RWPE2 (cell line): ENCODE data around the gene KCNK3.

ENCODE experiments used
- ATAC-seq: fragments of 200-7000 bp; cut with Tn5 transposase; 3 replicates; pipeline ENCODE4 v1.9.1; 2021; ENCODE audit warnings: low read depth
- DNase-seq: peaks from one replicate; pipeline ENCODE4 v3.0.0-alpha.2; 2020; ENCODE audit warnings: low spot score
- H3K27ac ChIP-seq: fragments of 450-650 bp; 2 replicates; pipeline ENCODE4 v1.5.1; 2017; ENCODE audit warnings: mild to moderate bottlenecking; ENCODE audit not compliant: poor library complexity, severe bottlenecking
- H3K27me3 ChIP-seq: fragments of 250-450 bp; sonication (Bioruptor Pico); 2 replicates; pipeline ENCODE4 v1.5.1; 2021; ENCODE audit warnings: mild to moderate bottlenecking, moderate library complexity; ENCODE audit not compliant: insufficient read depth, poor library complexity, severe bottlenecking
- H3K36me3 ChIP-seq: fragments of 250-450 bp; sonication (Bioruptor Pico); 2 replicates; pipeline ENCODE4 v1.5.1; 2020; ENCODE audit warnings: low read depth, mild to moderate bottlenecking, moderate library complexity
- H3K4me1 ChIP-seq: fragments of 250-450 bp; sonication (Bioruptor Pico); 2 replicates; pipeline ENCODE4 v1.5.1; 2021; ENCODE audit warnings: mild to moderate bottlenecking, moderate library complexity; ENCODE audit not compliant: insufficient read depth, poor library complexity, severe bottlenecking
- H3K4me3 ChIP-seq: fragments of 250-450 bp; sonication (Bioruptor Pico); 2 replicates; pipeline ENCODE4 v1.5.1; 2021; ENCODE audit warnings: mild to moderate bottlenecking, moderate library complexity; ENCODE audit not compliant: severe bottlenecking
- H3K9me3 ChIP-seq: fragments of 250-450 bp; sonication (Bioruptor Pico); 2 replicates; pipeline ENCODE4 v1.5.1; 2021; ENCODE audit warnings: mild to moderate bottlenecking, moderate library complexity; ENCODE audit not compliant: severe bottlenecking
- CTCF ChIP-seq: fragments of 450-650 bp; IDR thresholded peaks from one replicate; pipeline ENCODE4 v1.5.1; 2017; ENCODE audit warnings: mild to moderate bottlenecking, moderate library complexity; ENCODE audit not compliant: poor library complexity, severe bottlenecking

KCNK3 gene

GRCh38 chr2:26696351-26696816 lies 3.9 kb downstream of the KCNK3 start:
- DNase-seq: peak; percentile 93
- peaks cover 15% of the 10 kb centered on the region for H3K4me1 ChIP-seq
- ATAC-seq: peak; percentile 97
- no peaks in the 10 kb centered on the region for H3K9me3 ChIP-seq
- H3K4me3 ChIP-seq: no peak overlapping the region
- H3K27me3 ChIP-seq: peaks cover 12% of the 10 kb centered on the region
- H3K36me3 ChIP-seq: no peaks in the 10 kb centered on the region
- H3K27ac ChIP-seq: peak overlapping the region; percentile 60
- TF ChIP-seq CTCF: no peak

GRCh38 chr2:26697425-26697824 lies 4.9 kb downstream of the KCNK3 start:
- H3K4me3 ChIP-seq: no peak overlapping the region
- TF ChIP-seq CTCF: no peak
- H3K27me3 ChIP-seq: peaks cover 12% of the 10 kb centered on the region
- peaks cover 15% of the 10 kb centered on the region for H3K4me1 ChIP-seq
- no peak for ATAC-seq
- H3K27ac ChIP-seq: peak overlapping the region; percentile 60
- no peaks in the 10 kb centered on the region for H3K9me3 ChIP-seq
- no peaks in the 10 kb centered on the region for H3K36me3 ChIP-seq
- DNase-seq: no peak

GRCh38 chr2:26699295-26699694 lies 6.8 kb downstream of the KCNK3 start:
- no peak for TF ChIP-seq CTCF
- ATAC-seq: no peak
- Histone ChIP-seq H3K9me3 (no peaks in the 10 kb centered on the region), H3K36me3 (no peaks in the 10 kb centered on the region), H3K4me3 (no peak overlapping the region), H3K27ac (no peak overlapping the region), H3K27me3 (peaks cover under 1% of the 10 kb centered on the region), H3K4me1 (peaks cover 15% of the 10 kb centered on the region)
- no peak for DNase-seq

GRCh38 chr2:26700078-26700477 lies 7.6 kb downstream of the KCNK3 start:
- no peaks in the 10 kb centered on the region for H3K27me3 ChIP-seq
- H3K4me1 ChIP-seq: peaks cover 15% of the 10 kb centered on the region
- no peak for TF ChIP-seq CTCF
- ATAC-seq (no peak), DNase-seq (no peak)
- no peak overlapping the region for H3K4me3 ChIP-seq
- H3K36me3 ChIP-seq: no peaks in the 10 kb centered on the region
- no peaks in the 10 kb centered on the region for H3K9me3 ChIP-seq
- no peak overlapping the region for H3K27ac ChIP-seq

GRCh38 chr2:26701596-26701995 lies 9.1 kb downstream of the KCNK3 start:
- TF ChIP-seq CTCF: no peak
- H3K36me3 ChIP-seq: no peaks in the 10 kb centered on the region
- H3K4me3 ChIP-seq: no peak overlapping the region
- DNase-seq: no peak
- no peak overlapping the region for H3K27ac ChIP-seq
- H3K4me1 ChIP-seq: peaks cover 9% of the 10 kb centered on the region
- no peaks in the 10 kb centered on the region for H3K9me3 ChIP-seq
- no peak for ATAC-seq
- no peaks in the 10 kb centered on the region for H3K27me3 ChIP-seq
